ENCODE data around the gene CALML3.

The CALML3 gene

GRCh38 chr10:5508161-5508604, 16.6 kb upstream of the CALML3 start:
- DNase-seq, result no peak

DNA sequence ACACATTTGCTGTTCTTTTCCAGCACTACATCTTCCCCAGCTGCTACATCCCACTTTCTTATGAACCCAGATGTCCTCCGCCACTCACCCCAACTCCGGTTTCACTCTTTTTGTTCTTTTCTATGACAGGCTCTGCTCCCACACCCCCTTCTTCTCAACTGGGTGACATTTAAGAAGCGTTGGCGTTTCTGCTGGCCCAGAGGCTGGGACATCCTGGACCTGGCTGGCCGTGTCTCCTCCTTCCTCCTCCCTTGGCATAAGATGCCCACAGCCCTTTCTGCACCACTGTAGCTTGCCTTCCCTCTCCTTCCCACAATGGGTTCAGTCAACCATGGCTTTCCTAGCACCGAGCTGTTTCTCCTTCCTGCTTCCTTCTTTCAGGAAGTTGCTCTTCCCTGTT, 16.0 kb upstream of the CALML3 start:
- peak; percentile 17 for DNase-seq

DNA sequence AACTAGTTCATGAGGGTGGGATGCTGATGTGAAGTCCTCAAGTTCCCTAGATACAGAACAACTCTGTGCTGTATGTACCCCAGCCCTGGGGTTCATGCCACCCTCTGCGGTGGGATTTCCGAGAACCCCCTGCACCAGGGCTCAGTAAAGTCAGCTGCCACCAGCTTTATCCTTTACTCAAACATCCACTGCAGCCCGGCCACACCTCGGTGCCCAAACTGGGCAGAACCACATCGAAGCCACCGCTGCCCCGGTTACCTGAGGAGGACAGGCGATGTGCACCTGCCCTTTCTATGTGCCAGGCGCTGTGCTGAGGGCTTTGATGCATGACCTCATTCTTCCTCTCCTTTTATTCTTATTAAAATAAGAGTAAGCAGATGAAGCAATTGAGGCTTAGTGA, 15.5 kb upstream of the CALML3 start:
- DNase-seq, result peak; percentile 68

DNA sequence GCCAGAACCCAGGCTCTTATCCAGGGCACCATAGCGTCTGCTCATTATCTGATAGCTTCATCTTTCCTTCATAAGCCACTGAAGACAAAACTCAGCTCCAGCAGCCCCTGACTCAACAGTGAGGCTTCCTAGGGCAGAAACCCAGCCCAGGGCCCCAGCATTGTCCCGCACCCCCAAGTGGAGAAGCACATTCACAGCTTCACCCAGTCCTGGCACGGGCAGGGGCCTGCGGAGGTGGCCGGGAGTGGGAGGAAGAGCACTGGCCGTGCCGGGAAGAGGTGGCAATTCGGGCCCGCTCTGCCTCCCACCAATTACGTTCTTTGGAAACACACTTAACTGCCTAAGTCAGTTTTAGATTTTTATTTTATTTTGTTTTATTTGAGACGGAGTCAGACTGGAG, 15.1 kb upstream of the CALML3 start:
- DNase-seq, result no peak

DNA sequence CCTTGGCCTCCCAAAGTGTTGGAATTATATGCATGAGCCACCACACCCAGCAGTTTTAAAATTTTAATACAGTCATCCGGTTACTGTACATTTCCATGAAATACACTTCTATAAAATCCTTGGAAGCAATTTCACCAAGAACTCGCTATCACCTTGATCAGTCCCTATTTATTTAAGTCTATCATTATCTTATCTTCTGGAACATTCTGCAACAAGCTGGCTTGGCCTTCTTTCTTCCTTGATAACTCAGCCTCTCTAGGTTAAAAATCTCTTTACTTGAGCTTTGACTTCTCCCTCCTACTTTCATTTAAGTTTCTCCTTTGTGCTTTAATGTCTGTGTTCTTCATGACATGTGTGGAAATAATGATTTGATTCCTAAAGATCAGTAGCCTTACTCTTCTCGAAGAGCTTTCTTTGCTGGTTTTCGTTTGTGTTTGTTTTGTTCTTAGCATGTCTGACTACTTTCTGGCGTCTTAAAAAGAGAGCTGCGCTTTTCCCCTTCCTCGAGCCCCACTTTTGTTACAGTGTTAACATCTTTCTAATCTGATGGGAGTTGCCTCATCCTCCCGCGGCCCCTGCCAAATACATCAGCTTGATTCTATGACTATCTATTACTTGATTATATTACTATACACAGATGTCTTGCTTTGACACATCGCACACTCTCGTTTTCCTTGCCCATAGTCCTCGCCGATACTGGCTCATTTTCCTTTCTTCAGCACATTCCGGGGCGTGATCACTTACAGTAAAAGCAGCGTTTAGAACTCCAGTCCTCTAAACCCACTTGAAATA, 14.3 kb upstream of the CALML3 start:
- DNase-seq, result no peak

GRCh38 chr10:5511231-5511884, 13.4 kb upstream of the CALML3 start:
- DNase-seq, result no peak

DNA sequence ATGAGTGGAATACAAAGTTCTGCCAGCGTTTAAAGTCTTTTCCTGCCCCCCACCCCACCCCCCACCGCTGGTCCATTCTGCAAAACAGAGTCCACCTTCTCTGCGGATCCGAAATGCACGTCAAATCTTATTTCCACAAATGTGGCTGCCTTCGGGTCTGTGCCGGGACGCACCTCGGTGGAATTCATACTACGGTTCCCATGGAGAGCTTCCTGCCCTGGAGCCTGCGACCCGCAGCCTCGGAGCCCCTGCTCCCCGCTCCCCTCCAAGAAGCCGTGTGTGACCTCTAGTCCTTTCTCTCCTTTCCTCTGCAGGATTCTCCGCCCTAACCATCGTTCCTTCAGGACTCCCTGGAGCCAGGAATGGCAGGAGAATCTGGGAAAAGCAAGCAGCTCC, 12.9 kb upstream of the CALML3 start:
- DNase-seq, result no peak

DNA sequence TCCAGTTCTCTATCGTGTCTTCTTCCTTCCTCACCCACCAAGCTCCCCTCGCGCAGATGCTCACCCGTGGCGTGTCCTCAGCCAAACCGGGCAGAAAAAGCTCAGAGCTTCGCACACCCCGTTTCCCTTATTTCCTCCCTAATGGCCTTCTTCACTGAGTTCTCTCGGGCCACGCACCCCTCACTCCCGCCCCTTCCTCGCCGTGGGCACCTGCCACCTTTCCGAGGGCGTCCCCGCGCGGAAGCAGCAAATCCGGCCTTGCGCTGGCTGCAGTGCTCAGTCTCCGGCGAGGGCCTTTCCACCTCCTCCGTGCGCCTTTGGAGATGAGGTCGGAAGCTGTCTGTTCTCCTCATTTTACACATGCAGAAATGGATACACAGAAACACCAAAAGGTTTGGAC, 12.4 kb upstream of the CALML3 start:
- no peak for DNase-seq

GRCh38 chr10:5512881-5513612, 11.7 kb upstream of the CALML3 start:
- DNase-seq, result no peak

- DNase-seq, result no peak
These were observed 10.4 kb upstream of the CALML3 start for GRCh38 chr10:5514226-5514850.

GRCh38 chr10:5515948-5516761, 8.6 kb upstream of the CALML3 start:
- peak; percentile 22 for DNase-seq

- no peak for DNase-seq
These were observed 7.2 kb upstream of the CALML3 start for GRCh38 chr10:5517546-5517945.

- DNase-seq, result peak; percentile 92
These were observed 6.6 kb upstream of the CALML3 start for GRCh38 chr10:5518143-5518542.

DNA sequence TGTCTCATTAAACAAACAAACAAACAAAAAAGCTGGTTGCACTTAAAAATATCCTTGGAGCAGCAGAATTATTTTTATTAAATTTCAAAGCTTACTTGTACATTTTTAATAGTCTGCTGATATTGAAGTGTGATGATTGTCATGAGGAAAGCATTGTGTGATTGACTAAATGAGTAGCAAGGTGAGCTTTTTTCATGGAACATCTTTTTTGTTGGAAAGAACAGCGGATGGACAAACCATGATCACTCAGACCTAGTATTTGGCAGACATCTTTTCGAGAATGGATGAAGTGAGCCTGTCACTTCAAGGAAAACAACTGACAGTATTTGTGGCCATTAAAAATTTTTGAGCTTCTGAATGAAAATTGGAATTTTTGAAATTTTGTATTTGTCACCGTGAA, 5.7 kb upstream of the CALML3 start:
- DNase-seq, result no peak

- no peak for DNase-seq
These were observed 1.7 kb upstream of the CALML3 start for GRCh38 chr10:5522913-5523560.

- no peak for DNase-seq
These were observed 776 bp upstream of the CALML3 start for GRCh38 chr10:5523796-5524574.

- no peak for DNase-seq
These were observed 990 bp downstream of the CALML3 start for GRCh38 chr10:5525561-5526341.

DNA sequence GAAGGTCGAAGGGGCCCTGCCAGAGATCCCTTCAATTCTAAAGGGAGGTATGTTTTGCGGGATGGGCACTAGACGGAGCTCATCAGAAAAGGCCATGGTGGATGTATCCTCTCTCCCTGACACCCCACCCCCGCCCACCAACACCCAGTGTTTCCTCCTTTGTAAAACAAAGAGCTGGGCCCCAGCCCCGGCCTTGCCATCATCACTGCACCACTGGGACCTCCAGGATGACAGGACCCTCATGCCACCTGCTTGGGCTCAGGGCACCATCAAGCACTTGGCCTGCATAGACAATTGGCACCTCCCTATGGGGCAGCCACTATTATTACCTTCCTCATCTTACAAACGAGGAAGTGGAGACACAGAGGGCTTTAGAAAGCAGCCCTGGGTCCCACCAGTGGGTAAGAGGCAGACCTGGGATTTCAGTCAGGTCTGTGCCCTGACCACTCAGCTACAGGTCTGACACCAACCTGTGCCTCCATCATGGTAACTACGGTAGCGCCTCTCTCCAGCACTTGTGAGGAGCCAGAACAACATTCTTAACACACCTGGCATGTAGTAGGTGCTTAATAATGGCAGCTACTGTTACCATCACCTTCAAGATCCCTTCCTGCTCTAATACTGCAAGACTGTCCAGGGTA, 2.0 kb downstream of the CALML3 start:
- DNase-seq, result no peak

- peak; percentile 59 for DNase-seq
These were observed 2.8 kb downstream of the CALML3 start for GRCh38 chr10:5527332-5528200.

Data from NCI-H510A treated with DMSO at 0.1 percent for 48 hours (cell line).